Brain pericyte (primary cell): ENCODE data around the gene ELF3.
"Not testable (repeated sequence)": the region's sequence is repeated elsewhere in the genome, so short reads cannot be mapped to it uniquely, and the experiment has no call there.

Source experiments
- DNase-seq: peaks from one replicate; pipeline ENCODE4 v3.0.0-alpha.2; 2012; ENCODE audit warnings: low read depth, low spot score

Gene ELF3

GRCh38 chr1:202007805-202008489 lies 2.4 kb upstream of the ELF3 start:
- no peak for DNase-seq

DNA sequence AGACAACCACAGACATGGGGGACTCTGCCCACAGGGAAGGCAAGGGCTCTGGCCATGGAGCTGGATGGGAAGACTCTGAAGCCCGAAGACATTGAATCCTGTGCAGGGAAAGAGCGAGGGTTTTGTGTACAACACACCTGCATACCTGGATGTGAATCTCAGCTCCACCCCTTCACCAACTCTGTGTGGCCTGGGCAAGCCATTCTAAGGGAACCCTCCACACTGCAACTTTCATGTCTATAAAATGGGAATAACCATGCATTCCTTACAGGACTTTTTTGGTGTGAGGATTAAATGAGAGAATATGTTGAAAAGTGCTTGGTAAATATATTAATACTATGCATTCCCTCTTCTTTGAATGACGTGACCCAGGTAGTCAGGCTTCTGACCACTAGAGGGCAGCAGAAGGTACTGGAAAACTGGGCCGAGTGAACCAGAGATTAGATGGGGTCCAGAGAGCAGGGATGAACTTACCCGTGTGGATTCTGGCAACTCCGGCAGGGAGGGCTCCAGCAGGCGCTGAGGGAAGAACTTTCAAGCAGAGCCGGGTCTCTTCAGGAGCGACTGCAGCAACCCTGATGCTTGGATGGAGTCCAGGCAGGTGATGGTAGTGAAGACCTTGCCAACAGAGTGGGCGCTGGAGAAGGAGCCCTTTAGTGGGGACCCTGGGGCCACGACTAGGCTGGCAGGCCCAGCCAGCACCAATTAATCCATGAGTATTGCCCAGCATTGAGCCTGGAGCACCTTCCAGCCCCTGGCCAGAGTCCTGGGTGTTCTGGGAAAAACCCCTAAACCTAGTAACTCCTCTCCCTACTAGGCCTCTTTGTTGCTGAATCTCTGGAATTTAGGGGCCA lies 834 bp upstream of the ELF3 start:
- DNase-seq = peak; percentile 30

GRCh38 chr1:202011994-202012393 lies 1.6 kb downstream of the ELF3 start:
- DNase-seq = no peak

DNA sequence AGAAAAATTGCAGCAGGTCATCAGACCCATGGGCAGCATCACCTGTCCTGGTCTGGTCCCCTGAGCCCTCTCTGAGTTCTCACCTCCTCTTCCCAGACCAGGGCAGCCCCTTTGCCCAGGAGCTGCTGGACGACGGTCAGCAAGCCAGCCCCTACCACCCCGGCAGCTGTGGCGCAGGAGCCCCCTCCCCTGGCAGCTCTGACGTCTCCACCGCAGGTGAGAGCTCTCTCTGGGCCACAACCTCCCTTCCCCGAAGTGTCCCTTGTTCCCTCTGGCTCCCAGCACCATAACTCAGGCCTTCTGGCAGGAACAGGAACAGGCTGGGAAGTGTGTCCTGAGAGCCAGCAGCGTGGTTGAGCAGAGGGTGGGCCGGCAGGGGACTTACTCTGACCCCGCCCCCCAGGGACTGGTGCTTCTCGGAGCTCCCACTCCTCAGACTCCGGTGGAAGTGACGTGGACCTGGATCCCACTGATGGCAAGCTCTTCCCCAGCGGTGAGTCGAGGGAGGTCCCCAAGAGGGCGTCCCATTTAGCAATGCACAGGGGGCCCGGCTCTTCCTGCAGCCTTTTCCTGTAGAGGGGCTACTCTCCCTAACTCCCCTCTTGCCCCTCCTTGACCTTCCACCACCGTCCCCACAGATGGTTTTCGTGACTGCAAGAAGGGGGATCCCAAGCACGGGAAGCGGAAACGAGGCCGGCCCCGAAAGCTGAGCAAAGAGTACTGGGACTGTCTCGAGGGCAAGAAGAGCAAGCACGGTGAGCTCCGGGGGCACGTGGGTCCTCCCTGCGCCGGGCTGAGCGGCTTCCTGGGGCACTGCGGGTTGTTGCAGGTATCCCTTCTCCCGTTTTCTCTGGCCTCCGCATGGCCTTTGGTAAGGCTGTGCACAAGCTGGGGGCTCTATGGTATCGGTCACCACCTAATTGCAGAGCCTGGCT lies 2.4 kb downstream of the ELF3 start:
- DNase-seq = no peak

GRCh38 chr1:202013603-202014002 lies 3.2 kb downstream of the ELF3 start:
- no peak for DNase-seq

- no peak for DNase-seq
Observed at GRCh38 chr1:202014060-202014459, 3.7 kb downstream of the ELF3 start.

DNA sequence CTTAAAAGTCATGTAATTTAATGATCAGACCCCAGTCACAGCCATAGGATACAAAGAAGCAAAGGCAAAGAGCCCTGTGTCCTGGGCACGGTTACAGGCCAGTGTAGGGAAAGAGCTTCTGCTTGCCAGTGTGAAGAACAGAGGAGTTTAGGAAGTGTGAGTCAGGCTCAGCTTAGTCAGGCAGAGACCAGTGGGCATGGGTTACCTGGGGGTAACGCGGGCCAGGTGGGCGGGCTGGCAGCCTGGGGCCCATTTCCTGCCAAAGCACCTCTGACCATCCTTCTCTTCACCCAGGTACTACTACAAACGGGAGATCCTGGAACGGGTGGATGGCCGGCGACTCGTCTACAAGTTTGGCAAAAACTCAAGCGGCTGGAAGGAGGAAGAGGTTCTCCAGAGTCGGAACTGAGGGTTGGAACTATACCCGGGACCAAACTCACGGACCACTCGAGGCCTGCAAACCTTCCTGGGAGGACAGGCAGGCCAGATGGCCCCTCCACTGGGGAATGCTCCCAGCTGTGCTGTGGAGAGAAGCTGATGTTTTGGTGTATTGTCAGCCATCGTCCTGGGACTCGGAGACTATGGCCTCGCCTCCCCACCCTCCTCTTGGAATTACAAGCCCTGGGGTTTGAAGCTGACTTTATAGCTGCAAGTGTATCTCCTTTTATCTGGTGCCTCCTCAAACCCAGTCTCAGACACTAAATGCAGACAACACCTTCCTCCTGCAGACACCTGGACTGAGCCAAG lies 4.7 kb downstream of the ELF3 start:
- no peak for DNase-seq

- no peak for DNase-seq
Observed at GRCh38 chr1:202015662-202015937, 5.2 kb downstream of the ELF3 start.

DNA sequence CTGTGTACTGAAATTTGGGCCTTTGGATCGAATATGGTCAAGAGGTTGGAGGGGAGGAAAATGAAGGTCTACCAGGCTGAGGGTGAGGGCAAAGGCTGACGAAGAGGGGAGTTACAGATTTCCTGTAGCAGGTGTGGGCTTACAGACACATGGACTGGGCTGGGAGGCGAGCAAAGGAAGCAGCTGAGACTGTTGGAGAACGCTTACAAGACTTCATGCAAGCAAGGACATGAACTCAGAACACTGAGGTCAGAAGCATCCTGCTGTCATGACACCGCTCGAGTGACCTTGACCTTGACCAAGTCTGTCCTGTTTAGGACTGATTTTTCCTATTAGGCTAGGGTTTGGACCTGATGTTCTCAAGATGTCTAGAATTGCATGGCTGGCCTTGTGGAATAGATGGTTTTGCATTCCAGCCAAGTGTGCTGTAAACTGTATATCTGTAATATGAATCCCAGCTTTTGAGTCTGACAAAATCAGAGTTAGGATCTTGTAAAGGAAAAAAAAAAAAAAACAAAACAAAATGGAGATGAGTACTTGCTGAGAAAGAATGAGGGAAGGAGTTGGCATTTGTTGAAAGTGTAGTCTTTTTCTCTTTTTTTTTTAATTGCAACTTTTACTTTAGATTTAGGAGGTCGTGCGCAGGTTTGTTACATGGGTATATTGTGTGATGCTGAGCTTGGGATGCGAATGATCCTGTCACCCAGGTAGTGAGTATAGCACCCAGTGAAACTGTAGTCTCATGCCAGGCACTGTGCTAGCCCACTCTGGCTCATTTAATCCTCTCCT lies 5.8 kb downstream of the ELF3 start:
- no peak for DNase-seq

- DNase-seq = no peak
Observed at GRCh38 chr1:202016811-202017748, 6.7 kb downstream of the ELF3 start.

- no peak for DNase-seq
Observed at GRCh38 chr1:202017749-202018467, 7.5 kb downstream of the ELF3 start.

GRCh38 chr1:202018468-202019234 lies 8.3 kb downstream of the ELF3 start:
- no peak for DNase-seq

- not testable (repeated sequence) for DNase-seq
Observed at GRCh38 chr1:202019235-202019558, 8.8 kb downstream of the ELF3 start.

DNA sequence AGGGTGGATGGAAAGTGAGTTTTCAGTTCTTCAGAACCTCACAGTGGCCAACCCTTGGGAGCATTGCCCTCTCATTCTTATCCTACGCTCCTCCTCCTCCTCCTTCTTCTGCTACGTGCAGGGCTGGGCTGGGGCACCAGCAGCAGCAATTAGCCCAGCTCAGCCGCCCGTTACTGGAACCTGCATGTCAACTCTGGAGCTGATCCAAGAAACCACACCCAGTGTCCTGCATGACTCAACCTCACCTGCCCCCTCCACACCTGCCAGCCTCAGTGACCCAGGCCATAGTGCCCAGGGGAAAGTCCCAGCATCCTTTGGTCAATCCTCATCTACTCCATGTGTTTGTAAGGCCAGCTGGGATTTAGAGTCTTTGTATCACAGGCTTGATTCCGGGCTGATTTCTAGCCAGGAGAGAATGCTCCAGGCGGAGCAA lies 12.6 kb downstream of the ELF3 start:
- DNase-seq = no peak

DNA sequence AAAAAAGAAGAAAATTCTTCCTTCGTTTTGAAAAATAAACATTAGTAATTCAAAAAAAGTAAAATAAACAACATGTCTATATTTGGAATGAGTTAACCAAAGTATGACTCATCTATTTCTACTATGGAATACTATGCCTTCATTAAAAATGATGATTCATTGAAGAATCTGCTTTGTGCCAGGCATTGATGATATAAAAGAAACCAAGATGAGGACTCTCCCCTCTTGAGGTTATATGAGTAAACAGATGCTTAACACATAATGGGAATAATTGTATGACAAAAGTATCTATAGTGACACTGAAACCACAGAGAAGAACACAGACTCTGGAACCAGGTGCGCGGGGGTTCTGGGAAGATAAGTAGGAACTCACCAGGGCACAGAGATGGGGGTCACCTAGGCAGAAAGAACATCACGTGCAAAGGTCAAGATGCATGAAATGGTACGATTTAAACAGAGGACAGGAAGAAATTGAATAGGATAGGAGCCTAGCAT lies 18.8 kb downstream of the ELF3 start:
- DNase-seq = peak; percentile 39

GRCh38 chr1:202029727-202030126 lies 19.3 kb downstream of the ELF3 start:
- DNase-seq = no peak

DNA sequence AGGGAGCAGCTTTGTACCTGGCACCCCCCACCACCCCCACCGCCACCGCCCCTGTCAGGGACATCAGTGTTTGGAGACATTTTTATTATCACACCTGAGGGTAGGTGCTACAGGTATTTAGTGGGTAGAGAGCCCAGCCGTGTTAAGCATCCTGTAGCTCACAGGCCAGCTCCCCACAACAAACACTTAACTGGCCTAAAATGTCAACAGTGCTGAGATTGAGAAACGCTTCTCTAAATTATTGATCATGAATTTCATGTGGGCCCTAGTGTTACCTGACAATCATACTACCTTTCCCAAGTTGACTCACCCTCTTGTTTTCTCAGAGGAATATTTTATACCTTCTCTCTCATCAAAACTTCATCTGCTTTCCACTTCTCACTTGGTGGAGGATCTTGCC lies 21.4 kb downstream of the ELF3 start:
- DNase-seq = no peak

DNA sequence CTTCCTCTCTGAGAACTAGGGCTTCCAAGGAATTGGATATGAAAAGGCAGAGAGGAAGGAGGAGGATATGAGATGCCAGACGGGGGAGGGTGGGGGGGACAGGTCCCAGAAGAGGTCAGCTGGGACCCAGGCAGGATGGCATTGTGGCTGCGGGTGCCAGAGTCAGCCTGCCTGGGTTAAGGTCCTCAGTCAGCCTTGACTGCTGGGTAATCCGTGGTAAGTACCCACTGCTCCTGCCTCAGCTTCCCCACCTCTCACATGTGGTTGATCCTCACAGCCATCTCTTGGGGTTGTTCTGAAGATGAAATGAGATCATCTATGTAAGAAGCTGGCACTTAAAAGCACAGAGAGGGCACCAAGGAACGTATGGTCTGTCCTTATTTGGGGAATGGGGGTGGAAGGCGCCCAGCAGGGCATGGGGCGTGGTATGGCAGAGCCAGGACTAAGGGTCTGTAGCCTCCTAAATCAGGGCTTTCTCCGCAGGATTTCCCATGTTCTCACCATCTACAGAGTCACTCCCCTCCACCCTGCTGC lies 23.8 kb downstream of the ELF3 start:
- no peak for DNase-seq
